Loucy (cell line): ENCODE data around the gene MYH9.
A peak's percentile ranks its signal among the peaks of the same experiment; 100 is the strongest.
"Not testable (repeated sequence)": the region's sequence is repeated elsewhere in the genome, so short reads cannot be mapped to it uniquely, and the experiment has no call there.

Source experiments
- H2AFZ ChIP-seq: fragments of 200-600 bp; sonication (generic); 2 replicates; pipeline ENCODE4 v1.6.0; 2016; ENCODE audit warnings: antibody characterized with exemption, mild to moderate bottlenecking, low read length, moderate library complexity
- H3F3A ChIP-seq: fragments of 200-600 bp; 2 replicates; pipeline ENCODE4 v1.6.0; 2016; ENCODE audit warnings: antibody characterized with exemption, low read depth, mild to moderate bottlenecking
- H3K27me3 ChIP-seq: fragments of 200-600 bp; sonication (generic); 2 replicates; pipeline ENCODE4 v1.6.1; 2014; ENCODE audit warnings: low read length, mild to moderate bottlenecking; ENCODE audit not compliant: insufficient read depth, poor library complexity, severe bottlenecking
- H3K36me3 ChIP-seq: fragments of 200-600 bp; sonication (generic); 2 replicates; pipeline ENCODE4 v1.6.1; 2016; ENCODE audit warnings: low read length; ENCODE audit not compliant: insufficient read depth
- H3K4me1 ChIP-seq: fragments of 200-600 bp; sonication (generic); 2 replicates; pipeline ENCODE4 v1.5.1; 2014; ENCODE audit warnings: low read length, mild to moderate bottlenecking; ENCODE audit not compliant: insufficient read depth, poor library complexity, severe bottlenecking
- H3K4me2 ChIP-seq: fragments of 200-600 bp; sonication (generic); 2 replicates; pipeline ENCODE4 v1.6.0; 2014; ENCODE audit warnings: antibody characterized with exemption, low read length, low read depth, mild to moderate bottlenecking; ENCODE audit not compliant: poor library complexity, severe bottlenecking
- H3K4me3 ChIP-seq: fragments of 200-600 bp; sonication (generic); 2 replicates; pipeline ENCODE4 v1.5.1; 2014; ENCODE audit warnings: low read length, mild to moderate bottlenecking, mixed read lengths; ENCODE audit not compliant: poor library complexity, severe bottlenecking
- H3K79me2 ChIP-seq: fragments of 200-600 bp; sonication (generic); 2 replicates; pipeline ENCODE4 v1.6.1; 2014; ENCODE audit warnings: low read length; ENCODE audit not compliant: insufficient read depth
- H3K9ac ChIP-seq: fragments of 200-600 bp; sonication (generic); 2 replicates; pipeline ENCODE4 v1.6.0; 2014; ENCODE audit warnings: mild to moderate bottlenecking, low read depth, low read length, moderate library complexity; ENCODE audit not compliant: poor library complexity, severe bottlenecking
- H3K9me2 ChIP-seq: fragments of 200-600 bp; sonication (generic); replicated peaks from 2 replicates; pipeline ENCODE4 v1.6.1; 2016; ENCODE audit warnings: low read depth, low read length, mixed read lengths
- H3K9me3 ChIP-seq: fragments of 200-600 bp; sonication (generic); 2 replicates; pipeline ENCODE4 v1.6.1; 2014; ENCODE audit warnings: mild to moderate bottlenecking, antibody characterized with exemption, low read length, low read depth; ENCODE audit not compliant: insufficient read depth
- H4K20me1 ChIP-seq: fragments of 200-600 bp; sonication (generic); 2 replicates; pipeline ENCODE4 v1.6.0; 2014; ENCODE audit warnings: antibody characterized with exemption, low read length, mild to moderate bottlenecking; ENCODE audit not compliant: insufficient read depth, poor library complexity, severe bottlenecking
- CTCF ChIP-seq: fragments of 200-600 bp; sonication (generic); conservative IDR thresholded peaks from 2 replicates; pipeline ENCODE4 v1.5.1; 2014; ENCODE audit warnings: mild to moderate bottlenecking, antibody characterized with exemption, low read length
- EZH2phosphoT487 ChIP-seq: fragments of 200-600 bp; IDR thresholded peaks from 2 replicates; pipeline ENCODE4 v1.6.1; 2018; ENCODE audit warnings: antibody characterized with exemption, mild to moderate bottlenecking, moderate library complexity, borderline replicate concordance

Gene MYH9

DNA sequence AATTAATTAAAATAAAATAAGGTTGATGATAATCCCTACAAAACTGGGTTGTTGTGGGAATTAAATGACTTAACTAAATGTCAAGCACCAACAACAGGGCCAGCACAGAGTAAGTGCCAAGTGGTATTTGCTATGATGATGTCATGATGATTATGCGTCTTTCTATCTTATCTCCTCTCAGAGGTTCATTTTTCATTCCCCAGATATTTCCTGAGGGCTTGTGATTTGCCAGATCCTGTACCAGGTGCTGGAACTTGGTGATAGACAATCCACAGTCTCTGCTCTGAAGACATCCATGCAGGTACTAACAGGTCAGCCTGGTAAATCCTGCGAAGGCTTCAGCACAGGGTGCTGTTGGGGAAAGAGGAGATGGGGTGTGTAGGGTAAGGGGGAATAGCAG, 8.1 kb upstream of the MYH9 start:
- no peaks in the 10 kb centered on the region for H3K36me3 ChIP-seq
- peaks cover 50% of the 10 kb centered on the region for H3K4me1 ChIP-seq
- peaks cover 6% of the 10 kb centered on the region; the same call in 1 of the 2 replicates for H3F3A ChIP-seq
- TF ChIP-seq EZH2phosphoT487 (no peak), CTCF (no peak)
- H3K9me2 ChIP-seq = no peaks in the 10 kb centered on the region
- H3K79me2 ChIP-seq = no peaks in the 10 kb centered on the region
- H3K4me3 ChIP-seq = no peak overlapping the region
- H3K9ac ChIP-seq = no peak overlapping the region
- H3K4me2 ChIP-seq = no peak overlapping the region
- H4K20me1 ChIP-seq = no peaks in the 10 kb centered on the region
- no peaks in the 10 kb centered on the region for H3K27me3 ChIP-seq
- H2AFZ ChIP-seq = no peak overlapping the region
- no peaks in the 10 kb centered on the region for H3K9me3 ChIP-seq

DNA sequence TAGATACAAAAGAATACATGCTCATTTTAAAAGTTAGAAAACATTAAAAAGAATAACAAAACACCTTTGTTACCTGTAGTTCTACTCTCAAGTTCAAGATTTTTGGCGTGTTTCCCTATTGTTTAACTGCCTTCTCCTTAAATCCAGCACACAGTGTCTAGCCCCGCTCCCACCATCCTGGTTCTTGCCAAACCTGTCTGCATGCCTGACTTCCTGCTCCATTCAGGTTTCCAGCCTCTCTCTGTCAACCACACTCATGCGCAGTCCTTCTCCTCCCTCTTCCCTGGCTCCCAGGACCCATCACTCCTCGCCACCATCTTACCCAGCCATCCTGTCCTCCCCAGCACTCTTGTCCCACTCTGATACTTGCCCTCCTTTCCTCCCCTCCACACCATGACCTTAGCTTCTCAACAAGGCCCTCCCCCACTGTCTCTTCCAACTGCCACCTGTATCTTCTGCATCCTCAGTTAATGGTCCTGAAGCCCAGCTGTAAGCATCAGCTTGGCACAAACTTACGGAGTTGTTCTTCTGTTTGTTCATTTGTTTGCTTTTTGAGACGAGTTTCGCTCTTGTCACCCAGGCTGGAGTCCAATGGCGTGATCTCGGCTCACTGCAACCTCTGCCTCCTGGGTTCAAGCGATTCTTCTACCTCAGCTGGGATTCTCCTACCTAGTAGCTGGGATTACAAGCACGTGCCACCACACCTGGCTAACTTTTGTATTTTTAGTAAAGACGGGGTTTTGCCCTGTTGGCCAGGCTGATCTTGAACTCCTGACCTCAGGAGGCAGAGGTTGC, 7.5 kb upstream of the MYH9 start:
- H3F3A ChIP-seq = peaks cover 6% of the 10 kb centered on the region; the same call in 1 of the 2 replicates

GRCh38 chr22:36391638-36392037, 3.9 kb upstream of the MYH9 start:
- TF ChIP-seq CTCF = no peak
- TF ChIP-seq EZH2phosphoT487 = no peak
- Histone ChIP-seq H3K4me2 (no peak overlapping the region), H3K9ac (no peak overlapping the region)

More for the DNA sequence above, 7.5 kb upstream of the MYH9 start:
- Histone ChIP-seq H3K9ac (no peak overlapping the region), H3K36me3 (no peaks in the 10 kb centered on the region), H3K9me3 (no peaks in the 10 kb centered on the region), H4K20me1 (no peaks in the 10 kb centered on the region), H3K9me2 (no peaks in the 10 kb centered on the region), H3K27me3 (no peaks in the 10 kb centered on the region), H3K4me1 (peaks cover 47% of the 10 kb centered on the region), H3K79me2 (peaks cover 3% of the 10 kb centered on the region; the same call in 1 of the 2 replicates), H3K4me2 (no peak overlapping the region), H3K4me3 (no peak overlapping the region), H2AFZ (no peak overlapping the region)
- TF ChIP-seq EZH2phosphoT487 = no peak
- TF ChIP-seq CTCF = no peak

DNA sequence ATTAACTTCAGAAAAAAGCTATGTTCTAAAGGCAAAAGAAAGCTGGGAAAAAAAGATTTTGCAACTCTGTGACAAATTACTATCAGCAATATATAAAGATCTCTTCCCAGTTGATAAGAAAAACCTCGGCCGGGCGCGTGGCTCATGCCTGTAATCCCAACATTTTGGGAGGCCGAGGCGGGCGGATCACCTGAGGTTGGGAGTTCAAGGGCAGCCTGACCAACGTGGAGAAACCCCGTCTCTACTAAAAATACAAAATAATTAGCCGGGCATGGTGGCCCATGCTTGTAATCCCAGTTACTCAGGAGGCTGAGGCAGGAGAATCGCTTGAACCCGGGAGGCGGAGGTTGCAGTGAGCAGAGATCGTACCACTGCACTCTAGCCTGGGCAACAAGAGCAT, 1.4 kb upstream of the MYH9 start:
- peaks cover 57% of the 10 kb centered on the region for H3K79me2 ChIP-seq
- peak overlapping the region; percentile 88 for H3K4me2 ChIP-seq
- H3K9me2 ChIP-seq, H3K9me3 ChIP-seq, H3F3A ChIP-seq, H2AFZ ChIP-seq, H3K36me3 ChIP-seq, H3K27me3 ChIP-seq: not testable (repeated sequence)
- peaks cover 29% of the 10 kb centered on the region for H3K4me1 ChIP-seq
- H3K9ac ChIP-seq = peak overlapping the region; percentile 89
- peaks cover 28% of the 10 kb centered on the region for H4K20me1 ChIP-seq
- peak overlapping the region; percentile 89 for H3K4me3 ChIP-seq

More at GRCh38 chr22:36391638-36392037, 3.9 kb upstream of the MYH9 start:
- H3K9me3 ChIP-seq = no peaks in the 10 kb centered on the region
- H3K79me2 ChIP-seq = peaks cover 31% of the 10 kb centered on the region
- peaks cover 31% of the 10 kb centered on the region for H3K4me1 ChIP-seq
- peaks cover 5% of the 10 kb centered on the region for H4K20me1 ChIP-seq
- no peaks in the 10 kb centered on the region for H3K36me3 ChIP-seq
- H2AFZ ChIP-seq = no peak overlapping the region
- H3K9me2 ChIP-seq = no peaks in the 10 kb centered on the region
- peaks cover 7% of the 10 kb centered on the region for H3K27me3 ChIP-seq
- no peaks in the 10 kb centered on the region for H3F3A ChIP-seq
- no peak overlapping the region for H3K4me3 ChIP-seq
